Transverse colon (tissue), 4 donors: Measurements from ENCODE around the gene TIAL1. TPM values are rescaled to one million over a fixed set of nuclear protein-coding genes. Genes with fewer than 3 reads are reported as not detected.

Experiments used
- DNase-seq: peaks from one replicate; pipeline ENCODE4 v3.0.0-alpha.2; 2019
- H3K27ac ChIP-seq, 4 donors: fragments of 200-600 bp; sonication (generic); 2 replicates each; pipeline ENCODE4 v1.5.1; 2016 to 2018; ENCODE audit warnings: inconsistent platforms in 4 of 4
- H3K27me3 ChIP-seq: fragments of 200-600 bp; sonication (generic); 2 replicates; pipeline ENCODE4 v1.5.1; 2017; ENCODE audit warnings: inconsistent platforms
- H3K36me3 ChIP-seq, 4 donors: fragments of 200-600 bp; sonication (generic); 2 replicates each; pipeline ENCODE4 v1.5.1; 2017 to 2019; ENCODE audit warnings: inconsistent platforms in 4 of 4
- H3K4me1 ChIP-seq, 4 donors: fragments of 200-600 bp; sonication (generic); 2 replicates each; pipeline ENCODE4 v1.5.1; 2017 to 2020; ENCODE audit warnings: inconsistent platforms in 4 of 4
- H3K4me3 ChIP-seq, 4 donors: fragments of 200-600 bp; sonication (generic); 1 replicate in 1 of 4; 2 replicates in 3 of 4; pipeline versions ENCODE4 v1.5.1 to v1.6.1; 2017 to 2019; ENCODE audit warnings: inconsistent platforms in 4 of 4
- H3K9me3 ChIP-seq, 2 donors: fragments of 200-600 bp; sonication (generic); 2 replicates each; pipeline ENCODE4 v1.5.1; 2017 to 2019; ENCODE audit warnings: inconsistent platforms in 2 of 2
- EP300 ChIP-seq: sonication (generic); formaldehyde crosslinking; IDR thresholded peaks from one replicate; pipeline ENCODE4 v1.6.1; 2017; ENCODE audit warnings: antibody characterized with exemption, low read depth
- POLR2A ChIP-seq: fragments of 450-650 bp; IDR thresholded peaks from one replicate; pipeline ENCODE4 v1.6.1; 2016; ENCODE audit warnings: antibody characterized with exemption, mild to moderate bottlenecking, moderate library complexity
- POLR2AphosphoS5 ChIP-seq, 3 donors: sonication (generic); formaldehyde crosslinking; IDR thresholded peaks; one replicate each; pipeline ENCODE4 v1.6.1; 2016; ENCODE audit warnings: antibody characterized with exemption in 3 of 3
- WGBS, 2 donors: methylation state at CpG; one replicate each; pipeline ENCODE4 v1.1.5; 2018; ENCODE audit warnings: low coverage in 1 of 2; 5-methylcytosine and 5-hydroxymethylcytosine counted together
- in situ Hi-C, 4 donors: fragments of 200-750 bp; cut with MboI; loops; one replicate each; pipeline versions ENCODE4 v1.15.0 to v1.15.1; 2017; ENCODE audit warnings: low sequenced_read_pairs in 3 of 4, low pct_ligation_motif_present in 1 of 4, low pct_unique_long_range_greater_than_20kb in 1 of 4
- intact Hi-C: fragments of 100-400 bp; cut with DNase I; formaldehyde crosslinking; loops from one replicate; pipeline ENCODE4 v1.15.1; 2023; ENCODE audit warnings: low total_unique reads
- total RNA-seq, 4 donors: library from RNA; depleted of rRNA; stranded (reverse); fragments of >200 nt; gene quantifications; one replicate each; pipeline ENCODE4 v1.1.0, GENCODE V29; 2016
- TF ChIP-seq, protein P1 (sequence below), 5 experiments: fragments of 200-600 bp in 3 of 5; fragments of 450-650 bp in 2 of 5; sonication (generic) in 3 of 5; IDR thresholded peaks; 1 replicate in 2 of 5; 2 replicates in 3 of 5; pipeline ENCODE4 v1.5.1; 2016 to 2017; ENCODE audit warnings: antibody characterized with exemption in 5 of 5, inconsistent platforms in 3 of 5, mild to moderate bottlenecking in 2 of 5, moderate library complexity in 1 of 5

Gene TIAL1
- total RNA-seq, 4 donors from 2014 or later: 35.2 to 117 (median 66.7) TPM

DNA sequence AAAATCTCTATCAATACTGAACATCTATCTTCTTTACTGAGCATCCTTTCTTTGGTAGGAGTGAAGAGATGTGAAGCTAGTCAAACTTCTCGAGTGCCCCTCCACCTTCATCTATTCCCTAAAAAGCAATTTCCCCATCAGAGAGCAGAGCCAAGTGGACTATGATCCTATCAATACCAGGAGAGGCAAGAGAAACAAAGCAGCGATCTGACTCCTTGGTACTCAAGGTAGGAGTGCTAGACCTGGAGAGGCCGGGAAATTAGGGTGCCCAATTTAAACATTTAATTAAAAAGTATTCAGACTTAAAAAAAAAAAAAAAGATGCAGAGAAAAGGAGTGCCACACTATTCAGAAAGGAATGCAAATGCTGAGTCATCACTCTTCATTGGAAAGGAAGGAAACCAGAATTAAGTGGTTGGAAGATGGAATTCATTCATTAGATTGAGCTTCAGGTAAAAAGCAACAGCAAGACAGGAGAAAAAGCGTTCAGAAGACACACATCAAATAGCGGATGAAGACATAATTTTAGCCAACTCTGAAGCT lies 1.6 kb downstream of the TIAL1 start:
- H3K27ac ChIP-seq: peak overlapping the region; percentile 97 to 100 (median 99)
- intact Hi-C loops (loop anchor here (10.0 kb wide), 1 partner anchor 50 kb away; the partner anchor contains the start of gene RGS10), in situ Hi-C loops (no loop called here)
- H3K4me3 ChIP-seq: peak overlapping the region; percentile 55 to 95 (median 80)
- no peaks in the 10 kb centered on the region for H3K27me3 ChIP-seq
- no peak for DNase-seq
- TF ChIP-seq POLR2AphosphoS5 (IDR thresholded peaks at IDR 0.05) (no peak), POLR2A (no peak), EP300 (no peak)
- TF ChIP-seq, protein P1, sequence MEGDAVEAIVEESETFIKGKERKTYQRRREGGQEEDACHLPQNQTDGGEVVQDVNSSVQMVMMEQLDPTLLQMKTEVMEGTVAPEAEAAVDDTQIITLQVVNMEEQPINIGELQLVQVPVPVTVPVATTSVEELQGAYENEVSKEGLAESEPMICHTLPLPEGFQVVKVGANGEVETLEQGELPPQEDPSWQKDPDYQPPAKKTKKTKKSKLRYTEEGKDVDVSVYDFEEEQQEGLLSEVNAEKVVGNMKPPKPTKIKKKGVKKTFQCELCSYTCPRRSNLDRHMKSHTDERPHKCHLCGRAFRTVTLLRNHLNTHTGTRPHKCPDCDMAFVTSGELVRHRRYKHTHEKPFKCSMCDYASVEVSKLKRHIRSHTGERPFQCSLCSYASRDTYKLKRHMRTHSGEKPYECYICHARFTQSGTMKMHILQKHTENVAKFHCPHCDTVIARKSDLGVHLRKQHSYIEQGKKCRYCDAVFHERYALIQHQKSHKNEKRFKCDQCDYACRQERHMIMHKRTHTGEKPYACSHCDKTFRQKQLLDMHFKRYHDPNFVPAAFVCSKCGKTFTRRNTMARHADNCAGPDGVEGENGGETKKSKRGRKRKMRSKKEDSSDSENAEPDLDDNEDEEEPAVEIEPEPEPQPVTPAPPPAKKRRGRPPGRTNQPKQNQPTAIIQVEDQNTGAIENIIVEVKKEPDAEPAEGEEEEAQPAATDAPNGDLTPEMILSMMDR (IDR thresholded peaks at IDR 0.05): no peak
- 7 to 13% methylated on average over 5 of the region's 5 CpGs for WGBS, 2 donors
- peaks cover 0 to 5% (median 0%) of the 10 kb centered on the region in 4 donors for H3K36me3 ChIP-seq
- H3K4me1 ChIP-seq: peaks cover 18 to 58% (median 50%) of the 10 kb centered on the region in 4 donors
- no peaks in the 10 kb centered on the region for H3K9me3 ChIP-seq

DNA sequence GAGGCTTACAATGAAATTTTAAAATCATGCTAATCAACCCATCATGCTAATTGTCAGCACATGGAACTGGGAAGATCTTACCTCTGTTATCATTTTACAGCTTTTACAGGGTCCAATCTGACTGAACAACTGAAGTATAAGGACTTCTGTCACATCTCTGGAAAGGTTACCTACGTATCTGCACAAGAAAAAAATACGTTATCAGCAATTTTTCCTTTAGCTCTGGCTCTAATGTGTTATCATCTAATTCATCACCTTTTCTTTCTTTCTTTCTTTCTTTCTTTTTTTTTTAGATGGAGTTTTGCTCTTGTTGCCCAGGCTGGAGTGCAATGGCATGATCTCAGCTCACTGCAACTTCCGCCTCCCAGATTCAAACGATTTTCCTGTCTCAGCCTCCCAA lies 8.7 kb downstream of the TIAL1 start:
- H3K4me3 ChIP-seq: no peak overlapping the region
- 88 to 95% methylated on average over 4 of the region's 4 CpGs for whole genome bisulfite sequencing, 2 donors
- DNase-seq: no peak
- peaks cover 8 to 28% (median 20%) of the 10 kb centered on the region in 4 donors for H3K4me1 ChIP-seq
- H3K9me3 ChIP-seq: no peaks in the 10 kb centered on the region
- TF ChIP-seq POLR2A (no peak), POLR2AphosphoS5 (IDR thresholded peaks at IDR 0.05) (no peak), EP300 (no peak)
- TF ChIP-seq, protein P1 (IDR thresholded peaks at IDR 0.05): no peak
- intact Hi-C loops (no loop called here), in situ Hi-C loops (no loop called here)
- no peak overlapping the region for H3K27ac ChIP-seq
- H3K27me3 ChIP-seq: no peaks in the 10 kb centered on the region
- H3K36me3 ChIP-seq: peaks cover 0 to 17% (median 3%) of the 10 kb centered on the region in 4 donors

DNA sequence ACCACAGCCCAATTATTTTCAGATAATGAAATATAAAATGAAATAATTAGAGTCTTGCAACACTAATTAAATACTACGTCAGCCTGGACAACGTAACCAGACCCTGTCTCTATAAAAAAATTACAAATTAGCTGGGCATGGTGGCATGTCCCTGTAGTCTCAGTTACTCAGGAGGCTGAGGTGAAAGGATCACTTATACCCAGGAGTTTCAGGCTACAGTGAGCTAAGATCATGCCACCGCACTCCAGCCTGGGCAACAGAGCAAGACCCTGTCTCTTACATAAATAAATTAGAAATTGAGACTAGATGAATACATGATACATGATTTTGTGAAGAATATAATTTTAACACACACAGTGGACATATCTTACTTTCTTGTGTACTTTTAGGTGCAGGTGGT lies 18.4 kb downstream of the TIAL1 start:
- WGBS, 2 donors: 98 to 100% methylated on average over 3 of the region's 3 CpGs

DNA sequence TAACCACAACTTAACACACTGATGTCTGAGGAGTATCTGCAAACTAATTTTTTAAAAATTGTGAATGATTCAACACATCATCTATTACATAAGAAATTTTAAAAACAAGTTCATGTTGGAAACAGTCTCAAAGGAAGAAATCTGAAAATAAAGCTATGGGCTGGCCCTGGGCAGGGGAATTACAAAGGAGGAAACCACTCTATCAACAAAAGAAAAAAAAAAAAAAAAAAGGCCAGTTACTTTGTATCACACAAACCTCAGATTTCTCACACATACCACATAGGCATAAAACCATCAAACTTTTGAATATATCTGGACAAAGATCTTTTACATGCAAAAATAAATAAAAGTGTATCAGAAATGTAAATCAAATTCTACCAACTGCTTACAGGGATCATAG lies 20.8 kb downstream of the TIAL1 start:
- in situ Hi-C loops: no loop called here
- peaks cover 0 to 75% (median 30%) of the 10 kb centered on the region in 4 donors for H3K36me3 ChIP-seq
- H3K4me1 ChIP-seq: no peaks in the 10 kb centered on the region
- TF ChIP-seq POLR2AphosphoS5 (IDR thresholded peaks at IDR 0.05) (no peak), EP300 (no peak), POLR2A (no peak)
- TF ChIP-seq, protein P1 (IDR thresholded peaks at IDR 0.05): no peak
- no peak overlapping the region for H3K4me3 ChIP-seq
- intact Hi-C loops: no loop called here
- no peaks in the 10 kb centered on the region for H3K9me3 ChIP-seq
- no peak overlapping the region for H3K27ac ChIP-seq
- H3K27me3 ChIP-seq: no peaks in the 10 kb centered on the region
- DNase-seq: no peak

More for the DNA sequence above, 18.4 kb downstream of the TIAL1 start:
- in situ Hi-C loops (no loop called here), intact Hi-C loops (no loop called here)
- peaks cover 0 to 76% (median 34%) of the 10 kb centered on the region in 4 donors for H3K36me3 ChIP-seq
- H3K4me3 ChIP-seq: no peak overlapping the region
- no peaks in the 10 kb centered on the region for H3K9me3 ChIP-seq
- TF ChIP-seq POLR2A (no peak), EP300 (no peak), POLR2AphosphoS5 (IDR thresholded peaks at IDR 0.05) (no peak)
- TF ChIP-seq, protein P1 (IDR thresholded peaks at IDR 0.05): no peak
- no peak for DNase-seq
- H3K27ac ChIP-seq: no peak overlapping the region
- no peaks in the 10 kb centered on the region for H3K27me3 ChIP-seq
- peaks cover 0 to 11% (median 0%) of the 10 kb centered on the region in 4 donors for H3K4me1 ChIP-seq
